Stimulated activated memory B cell treated with anti-CD40 and anti-IgM and Interleukin-4, amounts not matched to agents 10 μg/mL and 1 μg/mL and 100 μg/mL, for 72 hours (primary cell): Measurements from ENCODE around the gene TARBP1.

Source experiments
- ATAC-seq: fragments of 150-1000 bp; cut with Tn5 transposase; 2 replicates; pipeline ENCODE4 v1.10.0; 2021
- H3K27ac Mint-ChIP-seq: one replicate; pipeline ENCODE4 v1.8.0; 2022; ENCODE audit warnings: mild to moderate bottlenecking, mixed read lengths
- H3K27me3 Mint-ChIP-seq: one replicate; pipeline ENCODE4 v1.8.0; 2022; ENCODE audit warnings: mixed read lengths
- H3K36me3 Mint-ChIP-seq: one replicate; pipeline ENCODE4 v1.8.0; 2022; ENCODE audit warnings: mixed read lengths
- H3K4me1 Mint-ChIP-seq: one replicate; pipeline ENCODE4 v1.8.0; 2022; ENCODE audit warnings: mixed read lengths
- H3K4me3 Mint-ChIP-seq: one replicate; pipeline ENCODE4 v1.8.0; 2022; ENCODE audit warnings: mild to moderate bottlenecking, moderate library complexity, mixed read lengths
- H3K9me3 Mint-ChIP-seq: one replicate; pipeline ENCODE4 v1.8.0; 2022; ENCODE audit warnings: mixed read lengths

TARBP1 gene

GRCh38 chr1:234345237-234345636, 133.7 kb downstream of the TARBP1 start:
- no peaks in the 10 kb centered on the region for H3K4me1 Mint-ChIP-seq
- no peaks in the 10 kb centered on the region for H3K36me3 Mint-ChIP-seq

GRCh38 chr1:234342774-234343173, 136.2 kb downstream of the TARBP1 start:
- no peaks in the 10 kb centered on the region for H3K4me1 Mint-ChIP-seq
- H3K4me3 Mint-ChIP-seq: no peak overlapping the region
- H3K9me3 Mint-ChIP-seq: peaks cover 8% of the 10 kb centered on the region
- ATAC-seq: no peak
- no peak overlapping the region for H3K27ac Mint-ChIP-seq
- H3K36me3 Mint-ChIP-seq: no peaks in the 10 kb centered on the region
- H3K27me3 Mint-ChIP-seq: peaks cover 15% of the 10 kb centered on the region

More at GRCh38 chr1:234345237-234345636, 133.7 kb downstream of the TARBP1 start:
- no peak overlapping the region for H3K27ac Mint-ChIP-seq
- H3K27me3 Mint-ChIP-seq: peaks cover 34% of the 10 kb centered on the region
- H3K4me3 Mint-ChIP-seq: no peak overlapping the region
- no peak for ATAC-seq
- H3K9me3 Mint-ChIP-seq: peaks cover 6% of the 10 kb centered on the region
